Right kidney (tissue), 1 donor: ENCODE results near the gene CARD16.
"Not testable (repeated sequence)": the region's sequence is repeated elsewhere in the genome, so short reads cannot be mapped to it uniquely, and the experiment has no call there.

Source experiments
- DNase-seq: peaks from one replicate; pipeline ENCODE4 v3.0.0-alpha.2; 2016

CARD16 gene

DNA sequence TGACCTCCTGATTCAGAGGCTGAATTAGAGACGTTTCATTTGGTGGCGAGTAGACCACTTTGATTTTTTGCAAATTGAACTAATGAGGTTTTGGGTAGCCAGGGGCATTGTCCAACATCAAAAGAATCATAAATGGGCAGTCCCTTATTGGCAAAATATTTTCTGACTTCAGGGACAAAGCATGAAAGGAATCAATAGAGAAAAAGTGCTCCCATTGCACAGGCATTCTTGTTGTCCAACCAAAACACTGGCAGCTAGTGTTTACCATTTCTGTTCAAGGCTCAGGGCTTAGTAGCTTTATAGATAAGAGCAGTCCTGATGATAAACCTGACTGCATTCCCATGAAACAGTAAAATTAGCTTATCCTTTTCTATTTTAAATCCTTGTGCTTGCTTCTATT is 6.4 kb upstream of the CARD16 start:
- no peak for DNase-seq

DNA sequence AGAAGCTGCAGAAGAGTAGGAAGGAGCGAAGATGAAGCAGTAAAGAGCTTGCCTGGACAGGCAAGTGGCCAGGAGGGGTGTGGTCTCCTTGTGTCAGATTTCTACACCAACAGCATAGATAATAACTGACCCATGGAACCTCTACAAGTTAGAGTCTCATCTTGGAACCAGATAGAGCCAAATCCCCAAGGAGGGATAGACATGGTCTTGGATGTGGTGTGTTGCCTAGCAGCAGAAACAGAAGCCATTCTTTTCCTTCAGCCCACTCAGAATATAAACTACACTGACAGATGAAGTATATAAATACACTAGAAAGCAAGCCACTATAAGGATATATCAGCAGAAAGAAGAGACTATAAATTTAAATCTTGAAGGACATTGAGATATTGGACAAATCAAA is 4.3 kb upstream of the CARD16 start:
- no peak for DNase-seq

DNA sequence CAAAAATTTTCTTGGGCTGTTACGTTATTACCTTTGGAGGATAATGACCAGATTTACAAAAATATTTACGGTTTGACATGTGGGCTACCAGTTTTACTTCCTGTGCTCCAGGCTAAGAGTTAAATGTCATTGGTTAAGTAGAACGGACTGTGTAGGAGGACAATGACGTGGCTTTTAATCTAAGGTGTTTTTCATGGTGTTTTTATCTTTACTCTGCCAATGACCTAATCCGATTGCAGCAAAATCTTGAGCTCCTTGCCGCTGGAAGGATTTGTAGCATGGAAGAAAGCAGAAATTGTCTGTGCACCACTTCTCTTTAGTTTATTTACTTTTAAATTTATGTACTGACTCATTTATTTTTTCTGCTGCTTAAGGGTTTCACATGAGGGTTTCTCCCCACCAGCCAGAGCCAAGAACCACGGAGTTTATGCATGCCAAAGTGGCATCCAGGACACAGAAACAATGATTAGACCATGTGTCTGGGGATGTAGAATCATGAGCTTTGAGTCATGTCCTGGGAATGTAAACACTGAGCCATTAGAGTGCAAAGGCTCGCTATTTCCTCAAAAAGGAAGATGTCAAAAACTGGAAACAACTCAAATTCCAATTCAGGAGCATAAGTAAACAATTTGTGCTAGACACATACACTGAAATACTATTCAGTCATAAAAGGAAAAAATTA is 1.9 kb upstream of the CARD16 start:
- DNase-seq = no peak

DNA sequence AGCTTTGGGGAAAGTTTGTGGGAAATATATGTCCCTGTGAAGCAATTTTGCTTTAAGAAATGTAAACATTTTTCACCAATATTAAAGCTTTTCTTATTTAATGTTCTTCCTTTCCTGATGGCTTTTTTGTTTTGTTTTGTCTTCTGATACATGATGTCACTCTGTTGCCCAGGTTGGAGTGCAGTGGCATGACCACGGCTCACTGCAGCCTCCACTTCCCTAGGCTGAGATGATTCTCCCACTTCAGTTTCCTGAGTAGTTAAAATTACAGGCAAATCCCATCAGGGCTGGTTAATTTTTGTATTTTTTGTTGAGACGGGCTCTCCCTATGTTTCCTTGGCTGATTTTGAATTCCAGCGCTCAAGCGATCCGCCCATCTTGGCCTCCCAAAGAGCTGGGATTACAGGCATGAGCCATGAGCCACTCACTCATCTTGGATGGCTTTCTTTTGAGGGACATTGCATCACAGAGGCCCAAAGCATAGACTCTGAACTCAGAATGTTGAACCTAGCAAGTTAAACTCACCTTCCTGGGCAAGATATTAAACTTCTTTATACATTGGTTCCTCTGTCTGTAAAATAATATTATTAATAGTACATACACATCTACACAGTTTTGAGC is 651 bp upstream of the CARD16 start:
- DNase-seq = no peak

DNA sequence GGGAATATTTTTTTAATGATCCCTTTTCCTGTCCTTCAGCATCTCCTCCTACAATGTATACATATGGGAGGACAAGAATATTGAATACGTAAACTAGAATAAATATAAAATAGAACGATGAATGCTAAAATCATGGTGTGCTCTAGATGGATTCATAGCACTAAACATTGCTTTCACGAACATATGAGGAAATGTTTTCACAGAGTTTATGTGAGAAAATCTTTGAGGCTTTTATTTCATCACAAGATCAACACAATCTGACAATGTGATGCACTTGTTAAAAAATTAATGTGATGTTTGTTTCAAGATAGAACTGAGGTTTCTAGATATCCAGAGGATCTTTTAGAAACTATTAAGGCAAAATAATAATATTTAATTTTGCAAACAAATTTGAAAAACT is 3.0 kb downstream of the CARD16 start:
- DNase-seq = no peak

DNA sequence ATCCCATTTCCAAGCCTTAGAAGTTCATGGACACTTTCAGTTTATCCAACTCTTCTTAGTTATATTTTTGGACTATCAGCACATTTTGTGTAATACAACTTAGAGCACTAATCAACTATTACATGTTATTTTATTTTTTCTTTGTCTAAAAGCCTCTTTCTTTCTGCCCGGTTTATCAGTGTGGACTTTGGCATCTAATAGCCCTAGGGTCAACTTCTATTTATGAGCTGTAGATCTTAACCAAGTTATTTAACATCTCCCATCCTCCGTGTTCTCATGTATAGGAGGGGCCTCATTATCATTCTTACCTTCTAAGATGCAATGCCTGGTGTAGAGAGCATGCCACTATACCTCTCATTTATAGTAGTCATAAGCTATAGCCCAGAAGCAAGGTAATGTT is 4.4 kb downstream of the CARD16 start:
- no peak for DNase-seq

DNA sequence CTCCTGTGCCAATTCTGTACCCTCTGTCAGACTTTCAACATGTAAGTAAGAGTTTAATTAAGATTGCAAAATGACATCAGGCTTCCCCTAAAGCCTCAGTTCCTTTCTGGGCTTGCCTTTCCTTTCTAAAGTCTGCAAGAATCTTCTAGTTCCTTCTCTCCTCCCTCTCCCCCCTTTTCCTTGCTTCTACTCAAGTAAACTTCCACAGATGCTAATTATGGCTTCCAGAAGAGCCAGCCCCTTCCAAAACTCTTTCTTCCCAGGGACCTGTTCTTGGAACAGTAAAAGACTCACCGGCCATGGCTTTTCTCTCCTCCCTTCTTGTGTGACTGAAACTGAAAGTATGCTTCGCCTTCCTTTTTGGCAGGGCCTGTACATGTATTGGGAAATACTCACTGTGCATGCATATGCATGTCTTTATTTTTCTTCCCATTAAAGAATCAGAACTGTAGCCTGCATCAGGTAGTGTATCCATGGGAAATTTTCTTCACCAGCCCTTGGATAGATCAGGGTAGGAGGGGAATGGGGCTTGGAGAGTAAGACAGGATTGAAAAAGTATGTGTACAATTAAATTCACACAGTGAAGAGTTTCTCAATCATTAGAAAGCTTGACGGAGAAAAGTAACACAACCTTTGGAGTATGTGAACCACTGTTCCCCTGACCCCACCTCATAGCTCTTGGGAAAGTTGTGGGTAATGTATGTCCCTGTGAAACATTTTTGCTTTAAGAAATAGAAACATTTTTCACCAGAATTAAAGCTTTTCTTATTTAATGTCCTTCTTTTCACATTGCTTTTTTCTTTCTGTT is 10.1 kb downstream of the CARD16 start, which contains the start of gene CASP1:
TSS of gene CASP1 (minus strand) at position 332 of the 808 bp plus-strand sequence. CDS start at position 301, 31 bp downstream.
- DNase-seq = no peak

DNA sequence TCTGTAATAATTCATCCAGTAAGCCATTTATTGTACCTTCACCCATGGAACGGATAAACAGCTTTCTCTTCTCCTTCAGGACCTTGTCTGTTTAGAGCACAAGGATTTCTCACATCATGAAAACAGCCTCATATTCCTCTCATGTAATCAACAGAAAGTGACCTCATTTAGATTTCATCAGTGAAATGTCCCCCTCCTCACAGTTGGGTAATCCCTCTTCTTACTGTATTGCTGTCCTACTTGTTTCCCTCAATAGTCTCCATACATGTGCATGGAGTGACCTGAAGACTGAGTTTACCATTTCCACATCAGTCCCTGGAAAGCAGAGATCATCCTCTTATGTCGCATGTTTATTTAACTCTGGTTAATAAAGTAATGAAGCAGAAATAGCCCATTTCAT is 10.7 kb downstream of the CARD16 start:
- DNase-seq = not testable (repeated sequence)

DNA sequence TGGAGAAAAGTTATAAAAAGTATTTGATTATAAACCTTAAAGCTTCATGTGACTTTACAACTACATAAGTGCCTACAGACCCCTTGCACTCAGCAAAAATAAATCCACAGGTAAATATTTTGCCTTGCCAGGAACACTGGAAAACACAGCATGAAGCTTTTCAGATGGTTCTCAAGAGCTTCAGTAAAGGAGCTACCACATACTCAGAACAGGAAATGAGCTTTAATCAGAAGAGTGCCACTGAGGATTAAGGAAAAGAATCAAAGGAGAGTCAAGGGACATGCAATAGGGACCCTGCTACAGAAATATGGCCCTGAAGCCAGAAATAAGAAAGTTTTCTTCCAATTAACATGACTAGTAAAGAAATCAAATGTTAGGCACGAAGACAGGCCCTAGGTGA is 11.4 kb downstream of the CARD16 start:
- no peak for DNase-seq

DNA sequence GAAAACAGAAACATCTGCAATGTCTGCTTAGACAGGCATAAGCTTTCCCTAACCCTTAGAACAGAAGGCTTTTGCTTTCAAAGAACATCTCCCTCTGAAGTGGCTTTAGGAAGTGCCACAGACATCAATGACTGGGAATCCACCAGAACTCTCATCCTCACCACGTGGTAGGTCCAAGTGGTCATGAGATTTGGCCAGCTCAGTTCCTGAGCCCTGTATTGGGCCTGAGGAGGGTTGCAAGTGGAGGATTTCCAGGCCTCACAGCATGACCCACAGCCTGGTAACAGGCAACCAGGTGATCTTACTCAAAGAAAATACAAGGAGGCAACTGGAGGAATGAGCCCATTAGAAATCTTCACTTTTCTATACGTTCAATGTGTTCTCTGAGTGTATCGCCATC is 11.8 kb downstream of the CARD16 start:
- DNase-seq = no peak

DNA sequence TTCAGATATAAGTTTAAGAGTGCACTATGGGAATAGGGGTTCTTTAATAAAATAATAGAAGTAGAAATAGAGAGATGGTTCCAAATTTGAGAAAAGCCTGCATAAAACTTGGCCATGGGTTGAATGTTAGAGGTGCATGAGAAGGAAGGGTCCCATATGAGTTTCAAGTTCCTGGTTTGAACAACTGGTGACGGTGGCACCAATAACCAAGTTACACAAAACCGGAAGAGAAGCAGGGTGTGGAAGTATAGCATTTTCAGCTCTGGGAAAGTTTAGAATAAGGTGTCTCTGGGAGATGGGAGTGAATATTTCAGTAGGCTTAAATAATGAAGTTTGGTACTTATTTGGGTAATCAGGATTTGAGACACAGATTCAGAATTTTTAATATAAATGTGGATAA is 12.6 kb downstream of the CARD16 start:
- DNase-seq = no peak

DNA sequence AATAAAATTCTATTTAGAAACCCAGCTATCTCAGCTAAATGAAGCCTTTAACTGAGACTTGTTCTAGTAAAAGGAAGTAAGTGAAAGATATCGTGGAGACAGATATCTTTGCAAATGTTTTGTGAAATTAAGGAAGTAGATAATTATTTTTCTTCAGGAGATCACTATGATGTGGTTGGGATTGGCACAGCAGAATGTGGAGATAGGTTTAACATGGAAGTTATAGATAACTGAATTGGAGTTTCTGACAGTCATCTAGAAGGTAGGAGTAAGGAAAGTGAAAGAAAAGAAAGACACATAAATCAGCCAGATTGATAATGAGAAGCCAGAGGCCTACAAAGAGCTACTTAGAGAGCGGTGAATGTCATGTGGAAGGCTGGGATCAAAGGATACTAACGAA is 17.5 kb downstream of the CARD16 start:
- no peak for DNase-seq

DNA sequence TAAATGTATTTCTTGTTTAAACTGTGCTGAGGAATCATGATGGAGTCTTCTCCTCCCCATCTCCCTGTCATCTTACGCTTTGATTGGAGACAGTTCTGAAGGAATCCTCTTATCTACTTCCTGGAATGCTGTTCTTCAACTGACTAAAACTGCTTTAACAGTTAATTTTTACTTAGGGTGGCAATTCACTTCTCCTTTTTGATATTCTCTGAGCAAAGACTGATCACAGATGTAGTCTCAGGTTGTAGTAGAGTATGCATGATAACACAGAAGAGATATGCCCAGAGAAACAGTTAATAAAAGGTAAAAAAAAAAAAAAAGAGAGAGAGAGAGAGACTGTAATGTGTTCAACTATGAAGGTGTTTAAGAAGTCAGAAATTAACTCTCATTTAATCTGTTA is 20.7 kb downstream of the CARD16 start:
- DNase-seq = no peak

DNA sequence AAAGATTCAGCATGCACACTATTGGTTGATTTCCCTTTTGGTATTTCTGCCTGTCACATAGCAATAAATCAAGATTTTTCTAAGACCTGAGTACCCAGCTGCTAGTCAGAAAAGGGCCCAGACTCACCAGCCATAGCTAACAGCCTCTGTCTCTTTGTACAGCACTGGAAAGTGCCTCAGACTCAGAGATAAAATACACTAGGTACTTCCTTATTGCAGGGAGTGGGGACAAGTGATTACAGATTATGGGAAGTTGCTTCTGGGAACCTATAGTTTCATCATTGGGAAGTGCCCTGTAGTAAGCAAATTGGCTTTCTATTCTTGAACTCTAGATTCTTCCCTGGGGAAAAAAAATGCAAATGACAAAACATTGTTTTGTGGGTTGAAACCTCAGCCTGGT is 22.1 kb downstream of the CARD16 start, which contains the start of gene CASP5:
TSS of gene CASP5 (minus strand) at position 166 of the 400 bp plus-strand sequence. CDS start at position 134, 32 bp downstream.
- DNase-seq = no peak

DNA sequence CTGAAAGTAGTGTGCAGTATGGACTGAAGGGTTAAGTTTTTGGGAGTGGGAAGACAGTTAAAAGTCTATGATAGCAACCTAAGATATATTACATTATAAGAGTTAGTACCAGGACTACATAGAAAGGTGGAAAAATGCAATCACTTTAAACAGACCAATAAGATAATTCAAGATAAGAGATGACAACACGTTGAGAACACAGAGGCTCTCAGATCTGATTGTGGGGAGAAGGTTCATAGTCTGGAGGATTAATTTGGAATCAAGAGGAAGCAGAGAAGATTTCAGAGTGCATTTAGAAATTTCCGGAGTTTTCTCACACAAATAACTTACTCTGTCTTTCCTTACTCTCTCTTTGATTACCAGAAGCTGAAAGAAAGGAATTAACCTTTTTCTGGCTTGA is 22.6 kb downstream of the CARD16 start:
- DNase-seq = no peak

DNA sequence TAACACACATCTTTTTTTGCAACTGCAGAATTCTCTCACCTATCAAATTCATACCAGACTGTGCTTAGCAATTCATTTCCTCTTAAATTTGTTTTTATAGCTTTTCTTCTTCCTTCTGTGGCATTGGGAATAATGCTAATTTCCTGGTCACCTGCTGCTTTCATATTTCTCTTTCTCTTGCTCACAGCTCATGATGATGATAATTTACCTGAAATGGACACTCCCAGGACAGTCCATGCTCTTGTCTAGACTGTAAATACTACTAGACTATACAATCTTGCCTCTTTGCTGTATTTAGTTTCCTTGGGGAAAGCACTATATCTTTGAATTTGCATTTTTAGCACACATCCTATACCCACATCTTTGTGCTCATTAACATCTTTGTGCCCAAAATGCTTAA is 37.7 kb downstream of the CARD16 start:
- no peak for DNase-seq

DNA sequence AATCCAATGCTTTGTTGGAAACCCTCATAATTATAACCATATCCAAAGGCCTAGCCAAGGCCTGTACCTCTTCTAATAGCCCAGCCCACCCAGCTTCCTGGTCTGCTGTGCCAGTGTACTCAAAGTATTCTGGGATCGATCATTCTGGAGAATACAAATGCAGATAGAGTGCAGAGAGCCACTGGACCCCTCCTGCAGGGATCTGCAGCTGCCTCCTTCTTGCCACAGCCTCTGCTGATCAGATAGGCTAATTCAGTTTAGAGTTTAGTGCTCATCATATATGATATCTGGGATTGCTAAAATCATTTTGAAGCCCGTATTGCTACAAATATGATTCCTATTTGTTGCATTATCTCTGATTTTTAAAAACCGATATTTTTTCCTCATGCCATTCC is 39.7 kb downstream of the CARD16 start:
- DNase-seq = no peak

DNA sequence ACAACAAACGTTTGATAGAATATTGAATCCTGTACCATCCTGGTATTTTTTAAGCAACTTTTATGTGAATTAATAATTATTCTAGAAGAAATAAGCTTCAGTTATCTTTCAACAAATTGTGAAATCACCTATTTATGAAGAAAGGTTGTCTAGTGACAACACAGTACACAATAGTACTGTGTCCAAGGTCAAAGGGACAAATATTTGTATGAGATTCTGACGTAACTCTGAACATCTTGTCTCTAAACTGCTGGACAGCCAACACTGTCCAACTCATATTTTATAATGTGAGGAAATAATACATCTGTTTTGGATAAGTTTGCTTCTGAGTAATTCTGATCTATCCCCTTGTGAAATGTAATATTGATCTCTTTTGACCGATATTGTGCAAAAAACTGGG is 41.1 kb downstream of the CARD16 start:
- no peak for DNase-seq

DNA sequence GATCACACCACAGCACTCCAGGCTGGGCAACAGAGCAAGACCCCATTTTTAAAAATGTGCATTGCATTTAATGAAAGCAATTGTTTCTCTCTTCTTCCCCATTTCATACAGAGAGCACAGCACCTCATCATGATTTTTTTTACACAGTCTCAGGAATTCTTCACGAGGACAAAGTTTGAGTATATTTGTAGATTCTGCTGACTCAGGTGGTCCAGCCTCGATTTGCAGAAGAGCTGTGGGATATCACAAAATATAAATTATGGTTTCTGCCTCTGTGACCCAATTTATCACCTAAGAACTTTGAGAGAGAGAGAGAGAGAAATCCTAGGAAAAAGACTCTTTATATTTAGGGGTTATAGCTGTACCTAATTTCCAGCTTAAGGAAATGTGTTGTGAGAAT is 42.0 kb downstream of the CARD16 start:
- DNase-seq = no peak

DNA sequence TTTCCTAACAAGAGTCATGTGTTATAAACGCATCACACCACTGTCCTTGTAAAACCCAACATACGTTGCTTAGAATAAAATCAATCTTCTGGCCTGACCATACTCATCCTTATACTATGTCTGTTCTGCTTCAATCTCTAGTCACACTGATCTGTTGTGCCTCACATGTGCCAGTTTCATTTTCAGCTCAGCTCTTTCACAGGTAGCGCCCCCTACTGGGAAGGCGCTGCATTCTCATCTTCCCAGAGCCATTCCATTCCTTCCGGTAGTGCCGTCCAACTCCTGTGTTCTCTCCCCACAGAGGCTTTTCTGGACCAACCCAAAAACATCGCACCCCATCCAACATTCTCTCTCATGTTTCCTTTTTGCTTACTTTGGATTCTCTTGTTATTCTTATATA is 44.3 kb downstream of the CARD16 start:
- DNase-seq = no peak

DNA sequence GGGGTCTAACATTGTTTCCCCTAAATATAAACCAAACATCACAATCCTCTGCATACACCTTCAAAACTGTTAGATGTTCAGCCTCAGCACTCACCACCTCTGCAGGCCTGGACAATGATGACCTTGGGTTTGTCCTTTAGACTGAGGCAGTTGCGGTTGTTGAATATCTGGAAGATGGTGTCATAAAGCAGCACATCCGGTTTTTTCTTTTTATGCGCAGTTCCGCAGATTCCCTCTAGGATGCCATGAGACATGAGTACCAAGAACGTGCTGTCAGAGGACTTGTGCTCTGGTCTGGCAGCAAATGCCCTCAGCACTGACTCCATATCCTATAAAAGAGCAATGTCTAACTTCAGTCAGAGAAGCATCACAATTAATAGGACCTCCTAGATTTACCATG is 45.0 kb downstream of the CARD16 start:
- no peak for DNase-seq

DNA sequence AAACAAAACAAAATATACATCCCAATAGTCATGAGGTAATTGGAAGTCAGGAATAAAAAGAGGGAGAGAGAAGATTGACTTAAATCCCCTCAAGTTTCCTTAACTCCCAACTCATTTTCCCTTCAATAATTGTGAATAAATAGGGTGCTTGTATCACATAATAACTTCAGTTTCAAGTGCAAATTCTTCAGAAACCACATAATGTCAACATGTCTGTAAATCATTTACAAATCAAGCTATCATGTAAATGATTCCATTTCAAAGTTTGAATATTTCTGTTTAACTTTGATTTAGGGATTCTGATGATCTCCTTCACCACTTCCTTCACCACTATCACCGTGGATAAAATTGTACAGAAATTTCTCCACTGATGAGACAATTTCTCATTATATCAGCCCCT is 45.4 kb downstream of the CARD16 start:
- DNase-seq = no peak

DNA sequence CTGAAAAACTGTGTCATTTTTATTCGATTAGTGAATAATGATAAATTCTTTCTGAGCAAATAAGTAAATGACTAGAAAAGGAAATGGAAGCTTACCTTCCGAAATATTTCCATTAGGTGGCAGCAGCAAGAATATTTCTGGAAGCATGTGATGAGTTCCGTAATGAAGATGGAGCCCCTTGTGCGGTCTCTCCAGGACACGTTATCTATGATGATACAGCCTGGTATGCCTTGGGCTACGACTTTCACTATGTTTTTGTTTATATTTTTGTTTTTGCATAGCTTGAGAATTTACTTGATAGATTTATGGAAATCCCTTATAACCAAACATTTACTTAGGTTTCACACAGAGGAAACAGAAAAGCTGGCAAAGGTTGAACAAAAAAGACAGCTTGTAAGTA is 47.8 kb downstream of the CARD16 start:
- DNase-seq = no peak

DNA sequence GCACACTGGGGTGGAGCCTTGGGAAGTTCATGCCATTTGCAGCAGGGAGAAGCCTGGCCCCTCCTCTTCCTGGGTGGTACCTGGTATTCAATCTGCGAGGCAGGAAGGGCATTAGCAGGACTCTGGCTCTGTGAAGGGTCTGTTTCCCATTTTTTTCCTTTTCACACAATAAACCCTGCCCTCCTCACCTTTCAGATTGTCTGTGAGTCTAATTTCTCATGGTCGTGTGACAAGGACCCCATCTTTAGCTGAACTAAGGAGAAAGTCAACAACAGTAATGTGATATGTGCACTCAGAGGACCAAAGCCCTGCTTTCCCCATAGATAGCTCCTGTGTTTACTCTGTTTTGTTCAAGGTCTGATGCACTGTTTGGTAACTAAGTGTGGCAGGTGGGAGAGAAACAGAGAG is 50.1 kb downstream of the CARD16 start:
- no peak for DNase-seq
